ENCODE measurements around the gene FOXP1.
A peak's percentile ranks its signal among the peaks of the same experiment; 100 is the strongest.

FOXP1 gene

DNA sequence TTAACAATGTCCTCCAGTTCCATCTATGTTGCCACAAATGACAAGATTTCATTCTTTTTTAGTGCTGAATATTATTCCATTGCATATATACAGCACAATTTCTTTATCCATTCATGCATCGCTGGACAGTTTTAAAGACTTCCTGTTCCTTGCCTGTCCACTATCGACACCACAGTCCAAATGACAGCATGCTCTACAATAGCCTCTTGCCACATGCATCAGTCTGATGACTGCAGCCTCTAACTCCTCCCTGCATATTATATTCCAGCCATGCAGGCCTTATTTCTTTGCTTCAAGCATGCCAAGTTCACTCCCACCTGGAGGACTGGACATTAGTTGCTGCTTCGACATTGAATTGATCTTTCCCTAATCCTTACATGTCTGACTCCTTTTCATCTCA lies 306.2 kb downstream of the FOXP1 start:
- Histone ChIP-seq H3K4me3 (ENCODE audit: low read depth in 1 of 2, low read length in 1 of 2) (no peak overlapping the region), H3K27me3 (no peaks in the 10 kb centered on the region), H3K9me3 (no peaks in the 10 kb centered on the region), H3K36me3 (peaks cover 4% of the 10 kb centered on the region), H3K27ac (no peak overlapping the region), H3K4me1 (ENCODE audit: control insufficient read depth in 1 of 2, insufficient read depth in 1 of 2, low read depth in 1 of 2, low read length in 1 of 2) (no peaks in the 10 kb centered on the region)
- TF ChIP-seq, protein P1, sequence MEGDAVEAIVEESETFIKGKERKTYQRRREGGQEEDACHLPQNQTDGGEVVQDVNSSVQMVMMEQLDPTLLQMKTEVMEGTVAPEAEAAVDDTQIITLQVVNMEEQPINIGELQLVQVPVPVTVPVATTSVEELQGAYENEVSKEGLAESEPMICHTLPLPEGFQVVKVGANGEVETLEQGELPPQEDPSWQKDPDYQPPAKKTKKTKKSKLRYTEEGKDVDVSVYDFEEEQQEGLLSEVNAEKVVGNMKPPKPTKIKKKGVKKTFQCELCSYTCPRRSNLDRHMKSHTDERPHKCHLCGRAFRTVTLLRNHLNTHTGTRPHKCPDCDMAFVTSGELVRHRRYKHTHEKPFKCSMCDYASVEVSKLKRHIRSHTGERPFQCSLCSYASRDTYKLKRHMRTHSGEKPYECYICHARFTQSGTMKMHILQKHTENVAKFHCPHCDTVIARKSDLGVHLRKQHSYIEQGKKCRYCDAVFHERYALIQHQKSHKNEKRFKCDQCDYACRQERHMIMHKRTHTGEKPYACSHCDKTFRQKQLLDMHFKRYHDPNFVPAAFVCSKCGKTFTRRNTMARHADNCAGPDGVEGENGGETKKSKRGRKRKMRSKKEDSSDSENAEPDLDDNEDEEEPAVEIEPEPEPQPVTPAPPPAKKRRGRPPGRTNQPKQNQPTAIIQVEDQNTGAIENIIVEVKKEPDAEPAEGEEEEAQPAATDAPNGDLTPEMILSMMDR (IDR thresholded peaks at IDR 0.05) = no peak

DNA sequence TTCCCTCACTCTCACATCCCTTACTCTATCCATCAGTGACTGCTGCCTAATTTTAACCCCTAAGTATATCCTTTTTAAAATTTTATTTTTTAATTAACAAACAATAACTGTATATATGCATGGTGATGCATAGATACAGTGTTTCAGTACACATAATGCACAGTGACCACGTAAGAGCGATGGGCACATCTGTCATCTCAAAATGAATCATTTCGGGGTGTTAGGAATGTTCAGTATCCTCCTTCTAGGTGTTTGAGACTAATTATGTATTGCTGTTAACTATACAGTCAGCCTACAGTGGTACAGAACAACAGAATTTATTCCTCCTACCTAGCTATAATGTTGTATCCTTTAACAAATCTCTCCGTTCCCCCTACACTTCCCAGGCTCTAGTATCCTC lies 307.0 kb downstream of the FOXP1 start:
- H3K4me1 ChIP-seq (ENCODE audit: control insufficient read depth in 1 of 2, insufficient read depth in 1 of 2, low read depth in 1 of 2, low read length in 1 of 2) = no peaks in the 10 kb centered on the region
- no peak overlapping the region for H3K27ac ChIP-seq
- peaks cover 4% of the 10 kb centered on the region for H3K36me3 ChIP-seq
- no peaks in the 10 kb centered on the region for H3K9me3 ChIP-seq
- TF ChIP-seq, protein P1 (IDR thresholded peaks at IDR 0.05) = no peak
- no peak overlapping the region for H3K4me3 ChIP-seq (ENCODE audit: low read depth in 1 of 2, low read length in 1 of 2)
- H3K27me3 ChIP-seq = no peaks in the 10 kb centered on the region

DNA sequence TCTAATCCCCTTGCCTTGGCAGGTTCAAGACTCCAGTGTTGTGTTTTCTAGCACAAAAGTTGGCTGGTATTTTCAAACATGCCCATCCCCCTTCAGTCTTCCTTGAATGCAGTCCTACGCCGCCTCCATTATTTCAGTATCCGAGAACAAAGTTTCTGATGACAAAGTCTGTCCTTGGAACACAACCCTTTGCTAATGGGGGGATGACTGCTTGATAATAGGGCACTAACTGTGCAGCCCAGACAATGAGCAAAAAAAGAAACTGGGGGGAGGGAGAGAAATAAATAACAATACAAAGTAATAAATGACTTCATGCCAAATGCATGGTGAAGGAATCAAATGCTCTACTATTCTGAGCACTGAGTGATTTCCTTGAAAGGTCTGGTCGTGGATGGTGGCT lies 310.1 kb downstream of the FOXP1 start:
- no peaks in the 10 kb centered on the region for H3K27me3 ChIP-seq

DNA sequence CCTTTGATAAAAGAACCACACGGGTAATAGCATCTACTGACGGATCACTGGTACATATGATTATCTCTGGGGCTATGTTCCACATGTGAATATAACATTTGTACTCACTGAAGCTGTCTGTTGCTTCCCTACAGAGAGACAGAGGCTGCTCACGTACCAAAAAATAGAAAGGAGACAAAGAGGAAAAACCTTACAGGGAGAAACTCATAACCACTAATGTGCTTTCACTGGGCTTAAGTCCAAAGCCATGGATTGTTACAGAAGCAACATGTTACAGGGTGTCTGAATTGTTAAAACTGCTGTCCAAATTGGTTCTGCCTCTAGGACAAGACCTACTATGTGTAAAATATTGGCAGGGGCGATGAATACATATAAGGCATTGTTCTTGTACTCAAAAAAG lies 311.9 kb downstream of the FOXP1 start:
- peaks cover 3% of the 10 kb centered on the region for H3K36me3 ChIP-seq
- TF ChIP-seq, protein P1 (IDR thresholded peaks at IDR 0.05) = no peak
- no peak overlapping the region for H3K4me3 ChIP-seq (ENCODE audit: low read depth in 1 of 2, low read length in 1 of 2)
- peaks cover 0 to 10% of the 10 kb centered on the region in 2 experiments for H3K4me1 ChIP-seq (ENCODE audit: control insufficient read depth in 1 of 2, insufficient read depth in 1 of 2, low read depth in 1 of 2, low read length in 1 of 2)
- no peaks in the 10 kb centered on the region for H3K27me3 ChIP-seq
- no peaks in the 10 kb centered on the region for H3K9me3 ChIP-seq
- no peak overlapping the region for H3K27ac ChIP-seq

More for the DNA sequence above, 310.1 kb downstream of the FOXP1 start:
- Histone ChIP-seq H3K9me3 (no peaks in the 10 kb centered on the region), H3K4me3 (ENCODE audit: low read depth in 1 of 2, low read length in 1 of 2) (no peak overlapping the region), H3K27ac (no peak overlapping the region), H3K4me1 (ENCODE audit: control insufficient read depth in 1 of 2, insufficient read depth in 1 of 2, low read depth in 1 of 2, low read length in 1 of 2) (peaks cover 0 to 10% of the 10 kb centered on the region in 2 experiments), H3K36me3 (peaks cover 3% of the 10 kb centered on the region)
- TF ChIP-seq, protein P1 (IDR thresholded peaks at IDR 0.05) = no peak

DNA sequence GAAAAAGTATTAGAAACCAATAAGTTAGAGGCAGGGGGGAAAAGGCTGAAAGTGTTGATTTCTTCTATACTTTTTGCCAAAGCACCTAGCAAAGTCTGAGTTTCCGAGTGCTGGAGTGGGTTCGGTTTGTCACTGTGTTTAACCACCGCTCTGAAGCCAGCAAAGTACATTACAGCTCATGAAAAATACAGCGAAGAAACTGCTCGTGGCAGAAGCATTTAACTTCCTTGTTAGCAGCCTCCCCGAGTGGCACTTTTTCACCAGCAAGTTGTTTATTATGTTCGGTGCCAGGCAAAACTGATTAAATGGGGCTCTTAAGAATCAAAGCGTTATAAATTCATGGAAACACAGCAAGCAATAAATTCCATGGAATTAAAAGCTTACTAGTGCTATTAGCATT lies 313.6 kb downstream of the FOXP1 start:
- H3K27me3 ChIP-seq = no peaks in the 10 kb centered on the region
- H3K36me3 ChIP-seq = peaks cover 4% of the 10 kb centered on the region
- no peak overlapping the region for H3K4me3 ChIP-seq (ENCODE audit: low read depth in 1 of 2, low read length in 1 of 2)
- H3K27ac ChIP-seq = peak overlapping the region; percentile 23
- TF ChIP-seq, protein P1 (IDR thresholded peaks at IDR 0.05) = no peak
- H3K4me1 ChIP-seq (ENCODE audit: control insufficient read depth in 1 of 2, insufficient read depth in 1 of 2, low read depth in 1 of 2, low read length in 1 of 2) = peaks cover 0 to 10% of the 10 kb centered on the region in 2 experiments
- H3K9me3 ChIP-seq = no peaks in the 10 kb centered on the region
